Neural cell (in vitro differentiated cells): ENCODE data around the gene TOM1L1.

ENCODE experiments used
- CTCF ChIP-seq: fragments of 450-650 bp; IDR thresholded peaks from 2 replicates; pipeline ENCODE4 v1.5.1; 2014; ENCODE audit warnings: antibody characterized with exemption, mild to moderate bottlenecking, moderate library complexity; ENCODE audit not compliant: poor library complexity, severe bottlenecking
- EP300 ChIP-seq: fragments of 450-650 bp; conservative IDR thresholded peaks from 2 replicates; pipeline ENCODE4 v1.6.1; 2014; ENCODE audit warnings: antibody characterized with exemption, mild to moderate bottlenecking, moderate library complexity; ENCODE audit not compliant: poor library complexity, severe bottlenecking
- EZH2 ChIP-seq: fragments of 200-600, 300-800 bp; shearing (Covaris generic), sonication (generic); IDR thresholded peaks from 2 replicates; pipeline ENCODE4 v1.6.1; 2014; ENCODE audit warnings: antibody characterized with exemption, low read length, borderline replicate concordance, mild to moderate bottlenecking; ENCODE audit not compliant: insufficient read depth, poor library complexity, severe bottlenecking
- MXI1 ChIP-seq: fragments of 450-650 bp; conservative IDR thresholded peaks from 2 replicates; pipeline ENCODE4 v1.6.1; 2014; ENCODE audit warnings: antibody characterized with exemption, mild to moderate bottlenecking; ENCODE audit not compliant: poor library complexity, severe bottlenecking
- POLR2AphosphoS5 ChIP-seq: IDR thresholded peaks from 2 replicates; pipeline ENCODE4 v1.6.1; 2012
- RAD21 ChIP-seq: fragments of 450-650 bp; conservative IDR thresholded peaks from 2 replicates; pipeline ENCODE4 v1.6.1; 2014; ENCODE audit warnings: antibody characterized with exemption, mild to moderate bottlenecking, moderate library complexity
- REST ChIP-seq: IDR thresholded peaks from 2 replicates; pipeline ENCODE4 v1.6.1; 2012; ENCODE audit warnings: borderline replicate concordance
- SMC3 ChIP-seq: fragments of 450-650 bp; conservative IDR thresholded peaks from 2 replicates; pipeline ENCODE4 v1.6.1; 2014; ENCODE audit warnings: antibody characterized with exemption, mild to moderate bottlenecking, moderate library complexity; ENCODE audit not compliant: poor library complexity
- TAF1 ChIP-seq: IDR thresholded peaks from 2 replicates; pipeline ENCODE4 v1.6.1; 2012; ENCODE audit warnings: low read depth

GRCh38 chr17:54976316-54976715 is 75.7 kb downstream of the TOM1L1 start:
- TF ChIP-seq EZH2 (no peak), CTCF (no peak), POLR2AphosphoS5 (no peak), REST (no peak), SMC3 (no peak), TAF1 (no peak), MXI1 (no peak), RAD21 (no peak), EP300 (no peak)
